ENCODE measurements around the gene OR4D6. TPM values are rescaled to one million over a fixed set of nuclear protein-coding genes. Genes with fewer than 3 reads are reported as not detected.

The OR4D6 gene
- total RNA-seq, 1 experiment from 2014 or later, result not detected

DNA sequence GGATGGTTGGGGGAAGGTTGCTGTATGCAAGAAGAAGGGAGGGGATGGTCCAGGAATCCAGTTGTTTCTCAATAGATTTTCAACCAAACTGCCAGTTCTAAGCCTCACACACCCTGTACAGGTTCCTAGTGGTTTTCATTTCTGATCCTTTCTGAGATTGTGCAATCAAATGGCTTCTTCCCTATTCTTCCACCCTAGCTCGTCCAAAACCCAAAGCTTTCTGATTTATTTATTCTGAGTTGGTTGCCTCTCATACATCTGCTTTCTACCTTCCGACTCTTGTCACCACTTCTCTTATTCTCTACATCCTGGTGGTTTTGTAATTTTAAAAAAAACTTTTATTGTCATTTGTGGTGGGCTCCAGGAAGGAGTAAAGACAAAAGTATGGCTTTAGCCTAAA, 43.1 kb upstream of the OR4D6 start (continued):
- TF ChIP-seq, protein P1, sequence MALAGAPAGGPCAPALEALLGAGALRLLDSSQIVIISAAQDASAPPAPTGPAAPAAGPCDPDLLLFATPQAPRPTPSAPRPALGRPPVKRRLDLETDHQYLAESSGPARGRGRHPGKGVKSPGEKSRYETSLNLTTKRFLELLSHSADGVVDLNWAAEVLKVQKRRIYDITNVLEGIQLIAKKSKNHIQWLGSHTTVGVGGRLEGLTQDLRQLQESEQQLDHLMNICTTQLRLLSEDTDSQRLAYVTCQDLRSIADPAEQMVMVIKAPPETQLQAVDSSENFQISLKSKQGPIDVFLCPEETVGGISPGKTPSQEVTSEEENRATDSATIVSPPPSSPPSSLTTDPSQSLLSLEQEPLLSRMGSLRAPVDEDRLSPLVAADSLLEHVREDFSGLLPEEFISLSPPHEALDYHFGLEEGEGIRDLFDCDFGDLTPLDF (CRISPR knock-in tag; IDR thresholded peaks at IDR 0.05), result no peak
- TF ChIP-seq CREB1 (CRISPR knock-in tag; IDR thresholded peaks at IDR 0.05) (no peak), PRRX2 (CRISPR knock-in tag; IDR thresholded peaks at IDR 0.05) (no peak), TEAD4 (CRISPR knock-in tag; IDR thresholded peaks at IDR 0.05) (no peak)
- TF ChIP-seq, protein P2, sequence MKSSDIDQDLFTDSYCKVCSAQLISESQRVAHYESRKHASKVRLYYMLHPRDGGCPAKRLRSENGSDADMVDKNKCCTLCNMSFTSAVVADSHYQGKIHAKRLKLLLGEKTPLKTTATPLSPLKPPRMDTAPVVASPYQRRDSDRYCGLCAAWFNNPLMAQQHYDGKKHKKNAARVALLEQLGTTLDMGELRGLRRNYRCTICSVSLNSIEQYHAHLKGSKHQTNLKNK (CRISPR knock-in tag; IDR thresholded peaks at IDR 0.05), result no peak

DNA sequence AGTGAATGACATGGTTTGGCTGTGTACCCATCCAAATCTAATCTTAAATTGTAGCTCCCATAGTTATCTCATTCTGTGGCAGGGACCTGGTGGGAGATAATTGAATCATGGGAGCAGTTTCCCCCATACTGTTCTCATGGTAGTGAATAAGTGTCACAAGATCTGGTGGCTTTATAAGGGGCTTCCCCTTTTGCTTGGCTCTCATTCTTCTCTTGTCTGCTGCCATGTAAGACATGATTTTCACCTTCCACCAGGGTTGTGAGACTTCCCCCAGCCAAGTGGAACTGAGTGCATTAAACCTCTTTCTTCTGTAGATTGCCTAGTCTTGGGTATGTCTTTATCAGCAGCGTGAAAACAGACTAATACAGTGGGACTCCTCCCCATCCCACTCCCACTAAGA, 41.6 kb upstream of the OR4D6 start:
- Mint-ChIP-seq H3K9me3 (peaks cover 37% of the 10 kb centered on the region), H3K4me1 (no peaks in the 10 kb centered on the region), H3K27ac (no peak overlapping the region), H3K36me3 (peaks cover 9% of the 10 kb centered on the region), H3K4me3 (no peak overlapping the region), H3K27me3 (ENCODE audit: low read depth) (no peaks in the 10 kb centered on the region)
- DNase-seq (ENCODE audit: low spot score) (no peak), ATAC-seq (no peak)
- ChIA-PET POLR2A (no interaction called here), CTCF (no interaction called here)
- TF ChIP-seq, protein P3, sequence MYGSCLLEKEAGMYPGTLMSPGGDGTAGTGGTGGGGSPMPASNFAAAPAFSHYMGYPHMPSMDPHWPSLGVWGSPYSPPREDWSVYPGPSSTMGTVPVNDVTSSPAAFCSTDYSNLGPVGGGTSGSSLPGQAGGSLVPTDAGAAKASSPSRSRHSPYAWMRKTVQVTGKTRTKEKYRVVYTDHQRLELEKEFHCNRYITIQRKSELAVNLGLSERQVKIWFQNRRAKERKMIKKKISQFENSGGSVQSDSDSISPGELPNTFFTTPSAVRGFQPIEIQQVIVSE (CRISPR knock-in tag; IDR thresholded peaks at IDR 0.05; ENCODE audit: borderline replicate concordance), result no peak
- no peak for TF ChIP-seq FOXP1 (CRISPR knock-in tag; IDR thresholded peaks at IDR 0.05; ENCODE audit: borderline replicate concordance)
- TF ChIP-seq, protein P4, sequence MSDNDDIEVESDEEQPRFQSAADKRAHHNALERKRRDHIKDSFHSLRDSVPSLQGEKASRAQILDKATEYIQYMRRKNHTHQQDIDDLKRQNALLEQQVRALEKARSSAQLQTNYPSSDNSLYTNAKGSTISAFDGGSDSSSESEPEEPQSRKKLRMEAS (CRISPR knock-in tag; IDR thresholded peaks at IDR 0.05), result no peak
- TF ChIP-seq, protein P5, sequence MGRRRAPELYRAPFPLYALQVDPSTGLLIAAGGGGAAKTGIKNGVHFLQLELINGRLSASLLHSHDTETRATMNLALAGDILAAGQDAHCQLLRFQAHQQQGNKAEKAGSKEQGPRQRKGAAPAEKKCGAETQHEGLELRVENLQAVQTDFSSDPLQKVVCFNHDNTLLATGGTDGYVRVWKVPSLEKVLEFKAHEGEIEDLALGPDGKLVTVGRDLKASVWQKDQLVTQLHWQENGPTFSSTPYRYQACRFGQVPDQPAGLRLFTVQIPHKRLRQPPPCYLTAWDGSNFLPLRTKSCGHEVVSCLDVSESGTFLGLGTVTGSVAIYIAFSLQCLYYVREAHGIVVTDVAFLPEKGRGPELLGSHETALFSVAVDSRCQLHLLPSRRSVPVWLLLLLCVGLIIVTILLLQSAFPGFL (CRISPR knock-in tag; IDR thresholded peaks at IDR 0.05; ENCODE audit: borderline replicate concordance), result no peak
- TF ChIP-seq, protein P6, sequence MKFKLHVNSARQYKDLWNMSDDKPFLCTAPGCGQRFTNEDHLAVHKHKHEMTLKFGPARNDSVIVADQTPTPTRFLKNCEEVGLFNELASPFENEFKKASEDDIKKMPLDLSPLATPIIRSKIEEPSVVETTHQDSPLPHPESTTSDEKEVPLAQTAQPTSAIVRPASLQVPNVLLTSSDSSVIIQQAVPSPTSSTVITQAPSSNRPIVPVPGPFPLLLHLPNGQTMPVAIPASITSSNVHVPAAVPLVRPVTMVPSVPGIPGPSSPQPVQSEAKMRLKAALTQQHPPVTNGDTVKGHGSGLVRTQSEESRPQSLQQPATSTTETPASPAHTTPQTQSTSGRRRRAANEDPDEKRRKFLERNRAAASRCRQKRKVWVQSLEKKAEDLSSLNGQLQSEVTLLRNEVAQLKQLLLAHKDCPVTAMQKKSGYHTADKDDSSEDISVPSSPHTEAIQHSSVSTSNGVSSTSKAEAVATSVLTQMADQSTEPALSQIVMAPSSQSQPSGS (CRISPR knock-in tag; IDR thresholded peaks at IDR 0.05; ENCODE audit: borderline replicate concordance, low read depth), result no peak
- no peak for TF ChIP-seq FOXJ3 (CRISPR knock-in tag; IDR thresholded peaks at IDR 0.05; ENCODE audit: borderline replicate concordance)
- no peak for TF ChIP-seq GRHL2 (CRISPR knock-in tag; IDR thresholded peaks at IDR 0.05; ENCODE audit: insufficient replicate concordance, severe bottlenecking)
- TF ChIP-seq SMAD3 (CRISPR knock-in tag; IDR thresholded peaks at IDR 0.05; ENCODE audit: borderline replicate concordance), result no peak
- no peak for TF ChIP-seq ZNF416 (CRISPR knock-in tag; IDR thresholded peaks at IDR 0.05)
- TF ChIP-seq, protein P7, sequence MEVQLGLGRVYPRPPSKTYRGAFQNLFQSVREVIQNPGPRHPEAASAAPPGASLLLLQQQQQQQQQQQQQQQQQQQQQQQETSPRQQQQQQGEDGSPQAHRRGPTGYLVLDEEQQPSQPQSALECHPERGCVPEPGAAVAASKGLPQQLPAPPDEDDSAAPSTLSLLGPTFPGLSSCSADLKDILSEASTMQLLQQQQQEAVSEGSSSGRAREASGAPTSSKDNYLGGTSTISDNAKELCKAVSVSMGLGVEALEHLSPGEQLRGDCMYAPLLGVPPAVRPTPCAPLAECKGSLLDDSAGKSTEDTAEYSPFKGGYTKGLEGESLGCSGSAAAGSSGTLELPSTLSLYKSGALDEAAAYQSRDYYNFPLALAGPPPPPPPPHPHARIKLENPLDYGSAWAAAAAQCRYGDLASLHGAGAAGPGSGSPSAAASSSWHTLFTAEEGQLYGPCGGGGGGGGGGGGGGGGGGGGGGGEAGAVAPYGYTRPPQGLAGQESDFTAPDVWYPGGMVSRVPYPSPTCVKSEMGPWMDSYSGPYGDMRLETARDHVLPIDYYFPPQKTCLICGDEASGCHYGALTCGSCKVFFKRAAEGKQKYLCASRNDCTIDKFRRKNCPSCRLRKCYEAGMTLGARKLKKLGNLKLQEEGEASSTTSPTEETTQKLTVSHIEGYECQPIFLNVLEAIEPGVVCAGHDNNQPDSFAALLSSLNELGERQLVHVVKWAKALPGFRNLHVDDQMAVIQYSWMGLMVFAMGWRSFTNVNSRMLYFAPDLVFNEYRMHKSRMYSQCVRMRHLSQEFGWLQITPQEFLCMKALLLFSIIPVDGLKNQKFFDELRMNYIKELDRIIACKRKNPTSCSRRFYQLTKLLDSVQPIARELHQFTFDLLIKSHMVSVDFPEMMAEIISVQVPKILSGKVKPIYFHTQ (CRISPR knock-in tag; IDR thresholded peaks at IDR 0.05), result no peak
- no peak for TF ChIP-seq CREB1 (CRISPR knock-in tag; IDR thresholded peaks at IDR 0.05)

DNA sequence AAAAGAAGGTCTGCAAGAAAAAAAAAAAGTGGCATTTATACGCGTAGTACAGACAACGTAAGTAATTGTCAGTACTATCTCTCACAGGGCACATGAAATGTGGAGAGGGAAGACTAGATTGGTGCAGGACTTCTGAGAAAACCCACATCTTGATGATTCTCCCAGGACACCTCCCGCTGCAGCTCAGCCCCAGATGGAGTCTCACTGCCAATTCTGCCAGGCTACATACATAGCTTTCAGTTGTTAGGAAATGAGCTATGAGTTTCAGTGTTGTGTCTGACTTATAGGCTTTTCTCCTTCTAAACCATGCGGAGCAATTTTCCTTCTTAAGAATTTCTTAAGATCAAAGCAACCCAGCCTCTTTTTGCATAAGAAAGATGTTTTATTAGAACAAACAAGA, 40.1 kb upstream of the OR4D6 start:
- Mint-ChIP-seq H3K27ac (no peak overlapping the region), H3K27me3 (ENCODE audit: low read depth) (no peaks in the 10 kb centered on the region), H3K4me3 (no peak overlapping the region), H3K4me1 (no peaks in the 10 kb centered on the region), H3K36me3 (0 out of 2 replicates have a peak, but pooled peaks cover 2% of the 10 kb centered on the region), H3K9me3 (peaks cover 31% of the 10 kb centered on the region)
- ChIA-PET CTCF (interaction anchor here (0.9 kb wide), 1 partner anchor 231 kb away, joined by 5 read pairs; no protein-coding TSS in a partner anchor), POLR2A (no interaction called here)
- ATAC-seq (no peak), DNase-seq (ENCODE audit: low spot score) (no peak)
- TF ChIP-seq SMAD4 (CRISPR knock-in tag; IDR thresholded peaks at IDR 0.05) (no peak), TEAD1 (CRISPR knock-in tag; IDR thresholded peaks at IDR 0.05) (no peak), FOXP1 (CRISPR knock-in tag; IDR thresholded peaks at IDR 0.05; ENCODE audit: borderline replicate concordance) (no peak), ETV6 (CRISPR knock-in tag; IDR thresholded peaks at IDR 0.05) (no peak), SOX15 (CRISPR knock-in tag; IDR thresholded peaks at IDR 0.05) (no peak)
- TF ChIP-seq, protein P7 (CRISPR knock-in tag; IDR thresholded peaks at IDR 0.05), result no peak
- TF ChIP-seq, protein P1 (CRISPR knock-in tag; IDR thresholded peaks at IDR 0.05), result no peak
- TF ChIP-seq, protein P8, sequence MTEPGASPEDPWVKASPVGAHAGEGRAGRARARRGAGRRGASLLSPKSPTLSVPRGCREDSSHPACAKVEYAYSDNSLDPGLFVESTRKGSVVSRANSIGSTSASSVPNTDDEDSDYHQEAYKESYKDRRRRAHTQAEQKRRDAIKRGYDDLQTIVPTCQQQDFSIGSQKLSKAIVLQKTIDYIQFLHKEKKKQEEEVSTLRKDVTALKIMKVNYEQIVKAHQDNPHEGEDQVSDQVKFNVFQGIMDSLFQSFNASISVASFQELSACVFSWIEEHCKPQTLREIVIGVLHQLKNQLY (CRISPR knock-in tag; IDR thresholded peaks at IDR 0.05), result no peak
